Measurements from ENCODE around the gene CPOX. TPM values are rescaled to one million over a fixed set of nuclear protein-coding genes. Genes with fewer than 3 reads are reported as not detected.

CPOX gene
- total RNA-seq, 4 donors from 2014 or later, result 9.8 to 25.6 (median 15.1) TPM

GRCh38 chr3:98602078-98602678 lies 8.8 kb upstream of the CPOX start:
- Histone ChIP-seq H3K27ac (no peak overlapping the region), H3K9me3 (no peaks in the 10 kb centered on the region), H3K36me3 (no peaks in the 10 kb centered on the region), H3K27me3 (no peaks in the 10 kb centered on the region), H3K4me3 (no peak overlapping the region), H3K4me1 (no peaks in the 10 kb centered on the region)
- intact Hi-C loops (cut with DNase I; ENCODE audit: low total_unique reads) (loop anchor here (1.0 to 5.0 kb wide), 2 partner anchors 195 to 208 kb away; no protein-coding TSS in a partner anchor), in situ Hi-C loops (cut with MboI; ENCODE audit: low sequenced_read_pairs in 4 of 4) (loop anchor here in 3 of 4 donors (10.0 to 25.0 kb wide), 3 partner anchors 110 to 393 kb away; no protein-coding TSS in a partner anchor)
- no peak for TF ChIP-seq POLR2A (IDR thresholded peaks at IDR 0.05)
- peak; percentile 29 to 70 (median 55) for TF ChIP-seq CTCF (IDR thresholded peaks at IDR 0.05 in 4 of 5, conservative IDR thresholded peaks at IDR 0.05 in 1 of 5)
- ATAC-seq (peak; percentile 51 to 56), DNase-seq (no peak)

GRCh38 chr3:98601180-98601579 lies 7.8 kb upstream of the CPOX start:
- Histone ChIP-seq H3K27ac (no peak overlapping the region), H3K4me3 (no peak overlapping the region), H3K4me1 (no peaks in the 10 kb centered on the region), H3K27me3 (no peaks in the 10 kb centered on the region), H3K9me3 (no peaks in the 10 kb centered on the region), H3K36me3 (no peaks in the 10 kb centered on the region)
- in situ Hi-C loops (cut with MboI; ENCODE audit: low sequenced_read_pairs in 4 of 4) (loop anchor here in 3 of 4 donors (10.0 to 25.0 kb wide), 3 partner anchors 111 to 394 kb away; no protein-coding TSS in a partner anchor), intact Hi-C loops (cut with DNase I; ENCODE audit: low total_unique reads) (loop anchor here (5.0 kb wide), 1 partner anchor 196 kb away; no protein-coding TSS in a partner anchor)
- TF ChIP-seq POLR2A (IDR thresholded peaks at IDR 0.05), result no peak
- TF ChIP-seq CTCF (IDR thresholded peaks at IDR 0.05 in 4 of 5, conservative IDR thresholded peaks at IDR 0.05 in 1 of 5), result no peak
- ATAC-seq (no peak), DNase-seq (no peak)

GRCh38 chr3:98600412-98601095 lies 7.1 kb upstream of the CPOX start:
- Histone ChIP-seq H3K27ac (no peak overlapping the region), H3K9me3 (no peaks in the 10 kb centered on the region), H3K27me3 (no peaks in the 10 kb centered on the region), H3K4me3 (no peak overlapping the region), H3K4me1 (no peaks in the 10 kb centered on the region), H3K36me3 (no peaks in the 10 kb centered on the region)
- intact Hi-C loops (cut with DNase I; ENCODE audit: low total_unique reads), result loop anchor here (5.0 kb wide), 1 partner anchor 197 kb away; no protein-coding TSS in a partner anchor
- TF ChIP-seq CTCF (IDR thresholded peaks at IDR 0.05 in 4 of 5, conservative IDR thresholded peaks at IDR 0.05 in 1 of 5) (no peak), POLR2A (IDR thresholded peaks at IDR 0.05) (no peak)
- in situ Hi-C loops (cut with MboI; ENCODE audit: low sequenced_read_pairs in 4 of 4), result loop anchor here in 3 of 4 donors (10.0 to 25.0 kb wide), 3 partner anchors 112 to 394 kb away; no protein-coding TSS in a partner anchor
- DNase-seq (no peak), ATAC-seq (no peak)

GRCh38 chr3:98599647-98600411 lies 6.4 kb upstream of the CPOX start:
- no peaks in the 10 kb centered on the region for H3K4me1 ChIP-seq
- no peak for ATAC-seq
- in situ Hi-C loops (cut with MboI; ENCODE audit: low sequenced_read_pairs in 4 of 4) (loop anchor here (5.0 to 25.0 kb wide), 4 partner anchors 112 to 395 kb away; no protein-coding TSS in a partner anchor), intact Hi-C loops (cut with DNase I; ENCODE audit: low total_unique reads) (loop anchor here (5.0 to 10.0 kb wide), 2 partner anchors 135 to 197 kb away; no protein-coding TSS in a partner anchor)
- no peaks in the 10 kb centered on the region for H3K27me3 ChIP-seq
- no peaks in the 10 kb centered on the region for H3K9me3 ChIP-seq
- H3K4me3 ChIP-seq, result no peak overlapping the region
- no peaks in the 10 kb centered on the region for H3K36me3 ChIP-seq
- no peak for TF ChIP-seq CTCF (IDR thresholded peaks at IDR 0.05 in 4 of 5, conservative IDR thresholded peaks at IDR 0.05 in 1 of 5)
- TF ChIP-seq POLR2A (IDR thresholded peaks at IDR 0.05), result no peak
- no peak for DNase-seq
- H3K27ac ChIP-seq, result no peak overlapping the region

All from gastrocnemius medialis (tissue), 4 donors.